Inflammatory macrophage (primary cell): Measurements from ENCODE around the gene ATP2A3.

Experiments used
- DNase-seq, 2 donors: peaks; one replicate each; pipeline ENCODE4 v3.0.0-alpha.2; 2020 to 2022

The ATP2A3 gene

DNA sequence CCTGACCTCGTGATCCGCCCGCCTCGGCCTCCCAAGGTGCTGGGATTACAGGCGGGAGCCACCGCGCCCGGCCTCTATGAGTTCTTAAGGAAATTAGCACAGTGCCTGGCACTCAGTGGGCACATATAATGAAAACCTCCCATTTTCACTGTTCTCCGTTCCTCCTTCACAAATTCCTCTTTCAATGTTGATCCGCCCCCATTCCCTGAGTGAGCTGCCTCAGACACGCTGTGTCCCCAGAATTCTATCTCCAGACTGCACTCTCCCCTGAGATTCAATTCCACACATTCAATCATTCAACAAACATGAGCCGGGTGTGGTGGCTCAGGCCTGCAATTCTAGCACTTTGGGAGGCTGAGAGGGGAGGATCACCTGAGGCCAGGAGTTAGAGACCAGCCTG is 55.0 kb downstream of the ATP2A3 start:
- DNase-seq, result no peak

DNA sequence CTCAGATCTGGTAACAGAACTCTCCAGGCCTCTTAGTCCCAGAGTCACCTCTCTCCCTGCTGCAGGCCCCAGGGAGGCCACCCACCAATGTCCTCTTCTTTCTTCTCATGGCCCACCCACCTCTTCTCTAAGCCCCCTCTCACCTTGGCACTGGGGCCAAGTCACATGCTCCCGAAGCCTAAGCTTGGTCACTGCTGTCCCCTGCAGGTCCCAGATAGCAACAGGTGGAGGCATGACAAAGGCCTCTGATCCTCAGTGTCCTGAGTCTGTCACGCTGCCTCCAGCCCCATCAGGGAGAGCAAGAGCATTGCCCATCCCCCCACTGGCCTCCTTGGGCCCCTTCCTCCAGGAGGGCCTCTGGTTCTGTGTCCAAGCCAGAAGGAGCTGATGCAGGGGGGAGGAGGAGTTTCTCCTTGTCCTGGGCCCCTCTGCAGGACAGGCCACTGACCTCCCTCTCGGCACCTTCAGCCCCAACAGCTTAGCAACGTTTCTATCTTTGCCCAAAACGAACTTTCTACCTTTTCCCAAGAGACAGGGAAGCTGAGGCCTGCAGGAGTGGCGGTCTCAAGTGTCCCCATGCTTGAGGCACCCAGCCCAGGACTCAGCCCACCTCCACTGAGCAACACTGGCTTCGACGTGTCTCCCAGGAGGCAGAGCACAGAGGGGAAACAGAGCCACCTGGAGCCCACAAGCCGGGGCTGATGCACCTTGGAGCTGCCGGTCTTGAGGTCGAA is 56.6 kb downstream of the ATP2A3 start:
- no peak for DNase-seq

DNA sequence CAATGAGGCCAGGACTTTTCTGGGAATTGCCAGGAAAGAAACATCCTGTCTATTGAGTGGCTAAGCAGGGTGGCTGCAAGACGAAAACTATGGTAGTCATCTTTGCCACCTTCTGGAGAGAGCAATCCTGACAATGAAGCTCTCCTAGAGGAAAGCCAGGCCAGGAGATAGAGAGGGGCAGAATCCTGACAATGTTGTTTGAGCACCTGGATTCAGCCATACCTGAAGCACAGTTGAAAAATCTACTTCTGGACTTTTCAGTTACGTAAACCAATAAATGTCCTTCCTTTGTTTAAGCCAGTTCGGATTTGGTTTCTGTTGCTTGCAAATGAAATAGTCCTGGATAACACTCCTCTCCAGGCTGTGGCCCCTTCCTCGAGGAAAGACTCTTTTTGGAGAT is 57.4 kb downstream of the ATP2A3 start:
- DNase-seq, result no peak

DNA sequence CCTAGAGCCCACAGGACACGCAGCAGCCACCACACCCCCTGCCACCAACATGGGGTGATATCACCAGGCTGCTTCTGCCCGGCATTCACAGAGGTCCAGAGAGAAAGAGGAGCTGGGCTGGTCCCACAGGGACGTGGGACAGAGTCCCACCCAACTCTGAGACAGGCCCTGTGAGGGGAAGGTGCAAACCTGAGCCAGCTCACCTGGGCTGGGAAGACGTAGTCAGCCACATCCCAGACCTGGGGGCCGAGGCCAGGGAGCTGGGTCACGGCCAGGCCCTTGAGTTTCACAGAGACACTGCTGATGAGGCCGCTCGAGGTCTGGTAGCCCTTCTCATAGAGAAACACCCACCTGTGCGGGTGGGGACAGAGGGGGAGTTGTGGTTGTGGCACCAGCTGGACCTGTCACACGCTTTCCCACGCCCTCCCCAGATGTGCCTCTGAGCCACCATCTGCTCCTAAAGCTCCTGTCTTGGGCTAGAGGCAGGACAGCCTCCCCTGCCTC is 59.2 kb downstream of the ATP2A3 start:
- DNase-seq, result no peak

DNA sequence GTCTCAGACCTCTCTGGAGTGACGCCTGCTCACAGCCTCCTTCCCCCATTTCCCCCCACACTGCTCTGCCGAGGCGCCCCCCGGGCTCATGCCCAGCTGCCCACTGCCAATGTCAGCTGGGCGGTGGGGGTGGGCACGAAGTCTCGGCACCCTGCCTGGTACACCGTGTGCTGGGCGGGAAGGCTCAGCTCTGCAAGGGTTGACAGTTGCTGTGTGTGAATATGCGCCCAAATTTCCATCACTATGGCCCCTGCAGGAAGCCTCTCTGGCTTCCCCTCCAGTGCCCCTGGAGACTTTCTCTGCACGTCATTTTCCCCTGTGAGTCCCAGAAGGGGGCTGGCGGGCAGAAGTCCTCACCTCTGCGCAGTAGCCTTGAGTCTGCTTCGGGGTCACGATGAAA is 59.7 kb downstream of the ATP2A3 start:
- no peak for DNase-seq

- no peak for DNase-seq
Observed at GRCh38 chr17:3903881-3904290, 60.4 kb downstream of the ATP2A3 start.

DNA sequence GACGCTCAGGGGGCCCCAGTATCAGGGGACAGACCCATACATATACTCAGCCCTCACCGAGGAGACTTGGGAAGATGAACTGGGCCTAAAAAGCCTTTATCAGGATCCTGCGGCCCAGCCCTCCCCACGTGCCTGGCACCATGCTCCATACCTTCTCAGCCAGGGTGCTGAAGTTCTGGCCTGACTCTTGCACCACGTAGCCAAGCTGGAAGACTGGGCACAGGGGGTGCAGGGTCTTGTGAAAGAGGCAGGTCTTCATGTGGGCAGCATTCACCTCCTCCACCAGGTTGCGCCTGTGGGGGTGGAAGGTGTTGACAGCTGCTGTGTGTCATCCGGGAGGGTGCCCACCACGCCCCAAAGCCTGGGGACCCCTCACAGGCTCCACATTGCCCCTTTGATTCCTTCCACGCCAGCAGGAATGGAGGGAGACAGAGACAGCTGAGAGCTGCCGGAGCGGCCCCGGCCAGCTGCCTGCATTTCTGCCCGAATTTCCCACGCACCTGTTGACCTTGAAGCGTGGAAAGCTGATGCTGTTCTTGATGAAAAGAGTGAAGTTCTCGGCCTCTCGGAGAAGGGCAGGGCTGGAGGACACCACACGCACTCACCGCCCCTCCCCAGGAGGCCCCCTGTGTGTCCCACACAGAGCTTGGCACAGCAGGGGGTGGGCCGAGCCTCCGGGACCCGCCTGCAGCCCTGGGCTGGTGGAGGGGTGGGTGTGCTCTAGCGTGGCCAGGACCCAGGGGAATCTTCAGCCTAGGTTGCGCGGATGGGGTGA is 61.0 kb downstream of the ATP2A3 start:
- no peak for DNase-seq

- no peak for DNase-seq
Observed at GRCh38 chr17:3900646-3901045, 63.6 kb downstream of the ATP2A3 start.

- no peak for DNase-seq
Observed at GRCh38 chr17:3897731-3898130, 66.5 kb downstream of the ATP2A3 start.

GRCh38 chr17:3896968-3897235 is 67.3 kb downstream of the ATP2A3 start:
- DNase-seq, result no peak

GRCh38 chr17:3896108-3896967 is 67.9 kb downstream of the ATP2A3 start:
- DNase-seq, result no peak

- DNase-seq, result no peak
Observed at GRCh38 chr17:3895354-3895753, 68.9 kb downstream of the ATP2A3 start.

DNA sequence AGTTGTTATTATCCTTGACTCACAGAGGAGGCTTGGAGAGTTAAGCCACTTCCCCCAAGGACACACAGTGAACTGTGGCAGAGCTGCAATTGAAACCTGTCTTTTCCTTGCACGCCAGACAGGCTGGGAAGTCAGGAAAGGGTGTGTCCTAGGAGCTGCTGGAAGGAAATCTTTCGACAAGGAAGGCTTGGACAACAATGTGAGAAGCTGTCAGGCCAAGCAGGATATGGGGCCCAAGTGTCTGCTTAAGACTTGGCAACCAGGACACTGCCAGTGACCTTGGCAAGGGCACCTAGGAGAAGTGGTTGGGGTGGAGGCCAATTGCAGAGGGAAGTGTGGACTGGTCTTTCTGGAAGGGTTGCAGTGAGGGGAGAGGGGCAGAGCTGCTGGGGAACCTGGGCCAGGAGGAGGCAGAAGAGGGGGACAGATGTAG is 69.3 kb downstream of the ATP2A3 start:
- DNase-seq, result peak; percentile 45 to 64

DNA sequence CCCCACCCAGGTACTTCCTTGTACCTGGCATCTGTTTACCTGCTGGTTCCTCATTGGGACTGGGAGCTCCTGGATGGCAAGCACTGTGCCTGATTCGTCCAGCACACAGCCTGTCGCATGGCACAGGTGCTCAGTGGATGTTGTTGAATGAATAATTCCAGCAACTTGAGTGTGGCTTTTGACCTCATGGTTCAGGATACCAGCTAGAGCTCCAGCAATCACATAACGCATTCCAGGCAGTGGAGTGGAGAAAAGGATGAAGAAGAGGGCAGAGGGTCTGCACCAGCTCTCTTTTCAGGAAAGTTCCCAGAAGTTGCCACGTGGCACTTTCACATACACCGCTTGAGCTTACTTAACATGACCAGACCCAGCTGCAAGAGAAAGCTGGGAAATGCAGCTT is 70.0 kb downstream of the ATP2A3 start:
- DNase-seq, result no peak

- no peak for DNase-seq
Observed at GRCh38 chr17:3893720-3894116, 70.5 kb downstream of the ATP2A3 start.

GRCh38 chr17:3893003-3893719 is 71.1 kb downstream of the ATP2A3 start, which contains the start of gene CAMKK1:
TSS of gene CAMKK1 (minus strand) at chr17:3893053. CDS start at chr17:3885687, 7,366 bp downstream.
- peak; percentile 89 to 96 for DNase-seq

GRCh38 chr17:3892095-3892998 is 71.9 kb downstream of the ATP2A3 start:
- peak; percentile 95 to 97 for DNase-seq

GRCh38 chr17:3891626-3892094 is 72.6 kb downstream of the ATP2A3 start:
- no peak for DNase-seq

GRCh38 chr17:3890878-3891219 is 73.4 kb downstream of the ATP2A3 start:
- DNase-seq, result no peak

DNA sequence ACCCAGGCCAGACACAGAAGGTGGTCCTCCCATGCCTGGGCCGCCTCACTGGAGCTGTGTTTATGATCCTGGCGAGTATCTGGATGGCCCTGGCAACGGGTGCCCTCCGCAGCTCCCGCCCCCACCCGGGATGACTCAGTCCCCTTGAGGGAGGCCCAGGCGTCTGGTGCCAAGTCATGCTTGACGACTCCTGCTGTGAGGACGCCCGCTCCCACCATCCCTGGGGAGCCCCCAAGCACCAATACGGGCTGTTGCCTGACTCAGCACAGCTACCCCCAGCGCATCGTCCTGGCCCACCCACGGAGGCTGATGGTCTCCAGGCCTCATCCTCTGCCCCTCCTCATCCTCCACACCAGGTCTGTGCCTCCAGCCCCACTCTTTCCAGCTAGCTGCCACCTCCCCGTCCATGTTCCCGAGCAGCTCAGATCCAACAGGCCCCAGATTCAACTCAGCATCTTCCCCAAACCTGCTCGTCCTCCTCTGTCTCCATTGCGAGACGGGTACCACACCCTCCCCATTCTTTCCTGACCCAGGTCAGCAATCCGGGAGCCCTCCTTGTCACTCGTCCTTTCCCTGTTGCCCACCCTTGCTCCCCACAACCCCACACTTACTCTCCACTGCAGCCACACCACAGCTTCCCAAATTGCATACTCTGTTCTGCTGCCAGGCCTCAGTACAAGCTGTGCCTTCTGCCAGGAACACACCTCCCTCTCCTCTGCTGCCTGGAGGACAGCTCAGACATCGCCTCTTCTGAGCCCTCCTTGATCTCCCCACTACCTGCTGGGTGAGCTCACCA is 74.0 kb downstream of the ATP2A3 start:
- DNase-seq, result peak; percentile 43 to 65
